Peyer's patch (tissue), 4 donors: Measurements from ENCODE around the gene SLC7A6. TPM values are rescaled to one million over a fixed set of nuclear protein-coding genes. Genes with fewer than 3 reads are reported as not detected.

ENCODE experiments used
- DNase-seq, 3 donors: peaks; one replicate each; pipeline ENCODE4 v3.0.0-alpha.2; 2017 to 2019
- H3K27ac ChIP-seq, 4 donors: fragments of 200-600 bp; sonication (generic); one replicate each; pipeline ENCODE4 v1.5.1; 2016 to 2019
- H3K27me3 ChIP-seq, 2 donors: fragments of 200-600 bp; sonication (generic); one replicate each; pipeline ENCODE4 v1.5.1; 2019
- H3K36me3 ChIP-seq, 3 donors: fragments of 200-600 bp; sonication (generic); one replicate each; pipeline ENCODE4 v1.5.1; 2016 to 2019
- H3K4me1 ChIP-seq, 4 donors: fragments of 200-600 bp; sonication (generic); one replicate each; pipeline ENCODE4 v1.5.1; 2016 to 2019
- H3K4me3 ChIP-seq, 4 donors: fragments of 200-600 bp; sonication (generic); 1 replicate in 3 of 4; 2 replicates in 1 of 4; pipeline ENCODE4 v1.5.1; 2016 to 2019; ENCODE audit warnings: mild to moderate bottlenecking in 1 of 4
- H3K9me3 ChIP-seq, 4 donors: fragments of 200-600 bp; sonication (generic); one replicate each; pipeline ENCODE4 v1.5.1; 2016 to 2019; ENCODE audit warnings: mild to moderate bottlenecking in 1 of 4
- CTCF ChIP-seq, 6 experiments: fragments of 450-650 bp in 4 of 6; fragments of 200-600 bp in 2 of 6; sonication (generic) in 1 of 6; IDR thresholded peaks; one replicate each; pipeline ENCODE4 v1.5.1; 2017 to 2019; ENCODE audit warnings: antibody characterized with exemption in 6 of 6, mild to moderate bottlenecking in 3 of 6, moderate library complexity in 1 of 6
- POLR2A ChIP-seq, 2 donors: fragments of 450-650 bp; IDR thresholded peaks; one replicate each; pipeline ENCODE4 v1.5.1; 2017; ENCODE audit warnings: antibody characterized with exemption in 2 of 2, mild to moderate bottlenecking in 2 of 2, moderate library complexity in 2 of 2
- total RNA-seq, 4 donors: library from RNA; depleted of rRNA; stranded (reverse); fragments of >200 nt; gene quantifications; one replicate each; pipeline ENCODE4 v1.1.0, GENCODE V29; 2016

The SLC7A6 gene
- total RNA-seq, 4 donors from 2014 or later, result 19.9 to 83.3 (median 46.4) TPM

- H3K9me3 ChIP-seq, result no peaks in the 10 kb centered on the region
- no peak overlapping the region for H3K4me3 ChIP-seq
- DNase-seq, result no peak
- H3K4me1 ChIP-seq, result peaks cover 0 to 32% (median 4%) of the 10 kb centered on the region in 4 donors
- peaks cover 0 to 22% (median 0%) of the 10 kb centered on the region in 3 donors for H3K36me3 ChIP-seq
- peak overlapping the region in 1 of 4 donors; percentile 7 for H3K27ac ChIP-seq
- TF ChIP-seq CTCF (IDR thresholded peaks at IDR 0.05), result no peak
- TF ChIP-seq POLR2A (IDR thresholded peaks at IDR 0.05), result no peak
- no peaks in the 10 kb centered on the region for H3K27me3 ChIP-seq
These were observed 16.9 kb upstream of the SLC7A6 start for GRCh38 chr16:68247400-68247799.

- Histone ChIP-seq H3K4me1 (peaks cover 0 to 32% (median 4%) of the 10 kb centered on the region in 4 donors), H3K27me3 (no peaks in the 10 kb centered on the region), H3K4me3 (no peak overlapping the region), H3K9me3 (no peaks in the 10 kb centered on the region), H3K27ac (peak overlapping the region in 1 of 4 donors; percentile 7), H3K36me3 (peaks cover 0 to 22% (median 0%) of the 10 kb centered on the region in 3 donors)
- TF ChIP-seq CTCF (IDR thresholded peaks at IDR 0.05), result no peak
- no peak for DNase-seq
These were observed 16.4 kb upstream of the SLC7A6 start for GRCh38 chr16:68247932-68248331.

- peaks cover 0 to 22% (median 0%) of the 10 kb centered on the region in 3 donors for H3K36me3 ChIP-seq
- no peak overlapping the region for H3K27ac ChIP-seq
- no peaks in the 10 kb centered on the region for H3K27me3 ChIP-seq
- TF ChIP-seq CTCF (IDR thresholded peaks at IDR 0.05), result no peak
- no peak for TF ChIP-seq POLR2A (IDR thresholded peaks at IDR 0.05)
- peaks cover 0 to 27% (median 3%) of the 10 kb centered on the region in 4 donors for H3K4me1 ChIP-seq
- H3K4me3 ChIP-seq, result no peak overlapping the region
- DNase-seq, result no peak
- no peaks in the 10 kb centered on the region for H3K9me3 ChIP-seq
These were observed 15.0 kb upstream of the SLC7A6 start for GRCh38 chr16:68249371-68249770.

- Histone ChIP-seq H3K4me1 (peaks cover 0 to 19% (median 1%) of the 10 kb centered on the region in 4 donors), H3K36me3 (peaks cover 0 to 38% (median 0%) of the 10 kb centered on the region in 3 donors), H3K9me3 (no peaks in the 10 kb centered on the region), H3K27me3 (no peaks in the 10 kb centered on the region), H3K27ac (no peak overlapping the region), H3K4me3 (no peak overlapping the region)
- DNase-seq, result no peak
- no peak for TF ChIP-seq CTCF (IDR thresholded peaks at IDR 0.05)
- TF ChIP-seq POLR2A (IDR thresholded peaks at IDR 0.05), result no peak
These were observed 13.4 kb upstream of the SLC7A6 start for GRCh38 chr16:68250951-68251350.

GRCh38 chr16:68251832-68252231, 12.5 kb upstream of the SLC7A6 start:
- Histone ChIP-seq H3K27me3 (no peaks in the 10 kb centered on the region), H3K4me1 (peaks cover 0 to 10% (median under 1%) of the 10 kb centered on the region in 4 donors), H3K4me3 (no peak overlapping the region), H3K36me3 (peaks cover 0 to 38% (median 0%) of the 10 kb centered on the region in 3 donors), H3K9me3 (no peaks in the 10 kb centered on the region), H3K27ac (peak overlapping the region in 1 of 4 donors; percentile 42)
- TF ChIP-seq POLR2A (IDR thresholded peaks at IDR 0.05) (no peak), CTCF (IDR thresholded peaks at IDR 0.05) (no peak)
- no peak for DNase-seq

- Histone ChIP-seq H3K36me3 (peaks cover 0 to 38% (median 0%) of the 10 kb centered on the region in 3 donors), H3K4me1 (peaks cover 0 to 8% (median 3%) of the 10 kb centered on the region in 4 donors), H3K4me3 (no peak overlapping the region), H3K27me3 (no peaks in the 10 kb centered on the region), H3K9me3 (no peaks in the 10 kb centered on the region), H3K27ac (peak overlapping the region in 1 of 4 donors; percentile 42)
- DNase-seq, result no peak
- TF ChIP-seq CTCF (IDR thresholded peaks at IDR 0.05) (no peak), POLR2A (IDR thresholded peaks at IDR 0.05) (no peak)
These were observed 11.9 kb upstream of the SLC7A6 start for GRCh38 chr16:68252383-68252782.
